DOHH2 (cell line): ENCODE measurements around the gene KCNJ11.

ENCODE experiments used
- H3F3A ChIP-seq: fragments of 200-600 bp; sonication (generic), shearing (Covaris generic); 2 replicates; pipeline ENCODE4 v1.6.0; 2016; ENCODE audit warnings: antibody characterized with exemption, mild to moderate bottlenecking; ENCODE audit not compliant: control insufficient read depth, insufficient read depth
- H3K27ac ChIP-seq: fragments of 200-600 bp; sonication (generic); 2 replicates; pipeline ENCODE4 v1.5.1; 2014; ENCODE audit warnings: low read depth, mild to moderate bottlenecking, low read length, moderate library complexity
- H3K27me3 ChIP-seq: fragments of 200-600 bp; sonication (generic); 2 replicates; pipeline ENCODE4 v1.6.1; 2014; ENCODE audit warnings: mild to moderate bottlenecking, low read length, mixed read lengths; ENCODE audit not compliant: control insufficient read depth
- H3K36me3 ChIP-seq: fragments of 200-600 bp; sonication (generic); 2 replicates; pipeline ENCODE4 v1.6.1; 2014; ENCODE audit warnings: mild to moderate bottlenecking, low read length, moderate library complexity, mixed read lengths; ENCODE audit not compliant: control insufficient read depth
- H3K4me1 ChIP-seq: fragments of 200-600 bp; sonication (generic); 2 replicates; pipeline ENCODE4 v1.6.1; 2014; ENCODE audit warnings: mild to moderate bottlenecking, low read length, mixed read lengths; ENCODE audit not compliant: control insufficient read depth
- H3K4me2 ChIP-seq: fragments of 200-600 bp; sonication (generic); 2 replicates; pipeline ENCODE4 v1.6.0; 2014; ENCODE audit warnings: mild to moderate bottlenecking, low read length, moderate library complexity
- H3K4me3 ChIP-seq: fragments of 200-600 bp; sonication (generic); 2 replicates; pipeline ENCODE4 v1.5.1; 2014; ENCODE audit warnings: mild to moderate bottlenecking, low read length, mixed read lengths
- H3K79me2 ChIP-seq: fragments of 200-600 bp; sonication (generic); 2 replicates; pipeline ENCODE4 v1.6.1; 2014; ENCODE audit warnings: mild to moderate bottlenecking, low read length, mixed read lengths; ENCODE audit not compliant: control insufficient read depth
- H3K9me2 ChIP-seq: fragments of 200-600 bp; sonication (generic); replicated peaks from 2 replicates; pipeline ENCODE4 v1.6.1; 2014; ENCODE audit warnings: mild to moderate bottlenecking, low read length, mixed read lengths; ENCODE audit not compliant: control insufficient read depth
- H3K9me3 ChIP-seq: fragments of 200-600 bp; sonication (generic); 2 replicates; pipeline ENCODE4 v1.6.1; 2014; ENCODE audit warnings: antibody characterized with exemption, low read length, mixed read lengths; ENCODE audit not compliant: control insufficient read depth, insufficient read depth
- H4K20me1 ChIP-seq: fragments of 200-600 bp; sonication (generic); 2 replicates; pipeline ENCODE4 v1.6.0; 2014; ENCODE audit warnings: low read depth, mild to moderate bottlenecking, antibody characterized with exemption, low read length, moderate library complexity; ENCODE audit not compliant: control insufficient read depth, insufficient read depth
- EZH2phosphoT487 ChIP-seq: fragments of 200-600 bp; sonication (generic); IDR thresholded peaks from 2 replicates; pipeline ENCODE4 v1.6.1; 2017; ENCODE audit warnings: borderline replicate concordance, mild to moderate bottlenecking, antibody characterized with exemption, low read length, moderate library complexity, mixed read lengths
- TF ChIP-seq, protein P1 (sequence below): fragments of 200-600 bp; sonication (generic); IDR thresholded peaks from one replicate; pipeline ENCODE4 v1.5.1; 2014; ENCODE audit warnings: antibody characterized with exemption, mild to moderate bottlenecking, low read depth, low read length; ENCODE audit not compliant: poor library complexity, severe bottlenecking

The KCNJ11 gene

GRCh38 chr11:17394743-17395390, 6.4 kb upstream of the KCNJ11 start:
- TF ChIP-seq EZH2phosphoT487 = no peak
- TF ChIP-seq, protein P1, sequence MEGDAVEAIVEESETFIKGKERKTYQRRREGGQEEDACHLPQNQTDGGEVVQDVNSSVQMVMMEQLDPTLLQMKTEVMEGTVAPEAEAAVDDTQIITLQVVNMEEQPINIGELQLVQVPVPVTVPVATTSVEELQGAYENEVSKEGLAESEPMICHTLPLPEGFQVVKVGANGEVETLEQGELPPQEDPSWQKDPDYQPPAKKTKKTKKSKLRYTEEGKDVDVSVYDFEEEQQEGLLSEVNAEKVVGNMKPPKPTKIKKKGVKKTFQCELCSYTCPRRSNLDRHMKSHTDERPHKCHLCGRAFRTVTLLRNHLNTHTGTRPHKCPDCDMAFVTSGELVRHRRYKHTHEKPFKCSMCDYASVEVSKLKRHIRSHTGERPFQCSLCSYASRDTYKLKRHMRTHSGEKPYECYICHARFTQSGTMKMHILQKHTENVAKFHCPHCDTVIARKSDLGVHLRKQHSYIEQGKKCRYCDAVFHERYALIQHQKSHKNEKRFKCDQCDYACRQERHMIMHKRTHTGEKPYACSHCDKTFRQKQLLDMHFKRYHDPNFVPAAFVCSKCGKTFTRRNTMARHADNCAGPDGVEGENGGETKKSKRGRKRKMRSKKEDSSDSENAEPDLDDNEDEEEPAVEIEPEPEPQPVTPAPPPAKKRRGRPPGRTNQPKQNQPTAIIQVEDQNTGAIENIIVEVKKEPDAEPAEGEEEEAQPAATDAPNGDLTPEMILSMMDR = no peak
- Histone ChIP-seq H3K27ac (no peak overlapping the region), H3K27me3 (no peaks in the 10 kb centered on the region), H3K36me3 (no peaks in the 10 kb centered on the region), H3K79me2 (no peaks in the 10 kb centered on the region), H3K9me3 (peaks cover 5% of the 10 kb centered on the region; the same call in 1 of the 2 replicates), H3K4me3 (no peak overlapping the region), H3F3A (peaks cover 5% of the 10 kb centered on the region; the same call in 1 of the 2 replicates), H3K4me2 (no peak overlapping the region), H4K20me1 (no peaks in the 10 kb centered on the region), H3K4me1 (peaks cover 38% of the 10 kb centered on the region), H3K9me2 (no peaks in the 10 kb centered on the region)

DNA sequence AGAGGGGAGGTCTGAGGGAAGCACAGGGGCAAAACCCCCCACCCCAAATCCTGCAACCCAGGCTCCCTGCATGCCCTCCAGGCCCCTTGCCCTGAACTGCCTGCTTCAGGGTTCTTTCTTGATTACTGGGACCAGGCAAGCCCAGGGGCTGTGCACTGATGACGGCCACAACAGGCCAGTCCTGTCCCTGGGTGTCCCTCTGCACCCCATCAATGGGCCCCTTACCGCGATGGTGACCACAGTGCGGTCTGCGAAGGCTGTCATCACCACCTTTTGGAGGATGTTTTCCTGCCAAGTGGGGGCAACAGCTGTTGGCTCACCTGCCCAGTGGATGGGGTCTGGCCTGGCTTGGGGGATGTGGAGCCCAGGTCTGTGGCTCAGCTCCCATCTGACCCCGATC, 5.0 kb upstream of the KCNJ11 start:
- H3K4me2 ChIP-seq = no peak overlapping the region
- peaks cover 8% of the 10 kb centered on the region; the same call in 1 of the 2 replicates for H3F3A ChIP-seq
- no peak overlapping the region for H3K4me3 ChIP-seq
- no peaks in the 10 kb centered on the region for H3K27me3 ChIP-seq
- no peaks in the 10 kb centered on the region for H3K79me2 ChIP-seq
- H4K20me1 ChIP-seq = no peaks in the 10 kb centered on the region
- no peak overlapping the region for H3K27ac ChIP-seq
- peaks cover 5% of the 10 kb centered on the region; the same call in 1 of the 2 replicates for H3K9me3 ChIP-seq
- H3K9me2 ChIP-seq = no peaks in the 10 kb centered on the region
- TF ChIP-seq, protein P1 = no peak
- no peak for TF ChIP-seq EZH2phosphoT487
- peaks cover 42% of the 10 kb centered on the region for H3K4me1 ChIP-seq
- H3K36me3 ChIP-seq = no peaks in the 10 kb centered on the region

DNA sequence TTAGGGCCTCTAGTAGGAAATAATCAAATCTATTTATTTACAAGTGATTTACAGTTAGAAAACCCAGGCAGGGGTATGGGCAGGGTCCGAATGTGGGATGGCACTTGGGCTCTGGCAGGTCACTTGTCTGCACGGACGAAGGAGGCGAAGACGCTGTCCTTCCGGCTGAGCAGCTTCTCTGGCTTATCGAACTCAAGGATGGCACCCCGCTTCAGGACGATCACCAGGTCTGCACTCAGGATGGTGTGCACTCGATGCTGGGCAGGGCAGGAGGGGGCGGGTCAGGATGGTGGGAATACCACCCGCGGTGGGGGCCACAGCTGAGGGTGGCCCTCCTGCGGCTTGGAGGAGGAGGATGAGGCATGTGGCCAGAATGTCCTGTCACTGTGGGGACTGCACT, 4.4 kb upstream of the KCNJ11 start:
- Histone ChIP-seq H3K79me2 (no peaks in the 10 kb centered on the region), H3K4me1 (peaks cover 43% of the 10 kb centered on the region), H3F3A (peaks cover 8% of the 10 kb centered on the region; the same call in 1 of the 2 replicates)

More for the DNA sequence above, 4.4 kb upstream of the KCNJ11 start:
- Histone ChIP-seq H3K4me2 (no peak overlapping the region), H3K9me2 (no peaks in the 10 kb centered on the region), H3K9me3 (peaks cover 5% of the 10 kb centered on the region; the same call in 1 of the 2 replicates), H4K20me1 (no peaks in the 10 kb centered on the region), H3K27ac (no peak overlapping the region), H3K36me3 (no peaks in the 10 kb centered on the region), H3K27me3 (no peaks in the 10 kb centered on the region), H3K4me3 (no peak overlapping the region)
- TF ChIP-seq EZH2phosphoT487 = no peak
